GM19438 (cell line): ENCODE results near the gene SREBF1.
A peak's percentile ranks its signal among the peaks of the same experiment; 100 is the strongest.

Source experiments
- ATAC-seq: cut with Tn5 transposase; IDR thresholded peaks from one replicate; pipeline ENCODE4 v1.9.1; 2021; ENCODE audit warnings: low read depth; ENCODE audit not compliant: unreplicated experiment

The SREBF1 gene

GRCh38 chr17:17767154-17767869 is 69.5 kb downstream of the SREBF1 start:
- no peak for ATAC-seq

GRCh38 chr17:17766744-17767120 is 70.1 kb downstream of the SREBF1 start:
- no peak for ATAC-seq

- ATAC-seq, result peak; percentile 76
Measured at GRCh38 chr17:17766077-17766743, 70.6 kb downstream of the SREBF1 start.

GRCh38 chr17:17765359-17766076 is 71.3 kb downstream of the SREBF1 start:
- ATAC-seq, result no peak

- ATAC-seq, result no peak
Measured at GRCh38 chr17:17763734-17764133, 73.1 kb downstream of the SREBF1 start.

- no peak for ATAC-seq
Measured at GRCh38 chr17:17763136-17763535, 73.7 kb downstream of the SREBF1 start.

- no peak for ATAC-seq
Measured at GRCh38 chr17:17762744-17763105, 74.1 kb downstream of the SREBF1 start.
